HG02973 (cell line): ENCODE results near the gene STH.
"Not testable (repeated sequence)": the region's sequence is repeated elsewhere in the genome, so short reads cannot be mapped to it uniquely, and the experiment has no call there.

ENCODE experiments used
- ATAC-seq: cut with Tn5 transposase; IDR thresholded peaks from one replicate; pipeline ENCODE4 v1.9.1; 2021; ENCODE audit warnings: moderate library complexity; ENCODE audit not compliant: unreplicated experiment

STH gene

GRCh38 chr17:46002311-46002972 is 3.4 kb downstream of the STH start:
- no peak for ATAC-seq

DNA sequence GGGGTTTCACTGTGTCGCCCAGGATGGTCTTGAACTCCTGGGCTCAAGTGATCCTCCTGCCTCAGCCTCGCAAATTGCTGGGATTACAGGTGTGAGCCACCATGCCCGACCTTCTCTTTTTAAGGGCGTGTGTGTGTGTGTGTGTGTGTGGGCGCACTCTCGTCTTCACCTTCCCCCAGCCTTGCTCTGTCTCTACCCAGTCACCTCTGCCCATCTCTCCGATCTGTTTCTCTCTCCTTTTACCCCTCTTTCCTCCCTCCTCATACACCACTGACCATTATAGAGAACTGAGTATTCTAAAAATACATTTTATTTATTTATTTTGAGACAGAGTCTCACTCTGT is 3.9 kb downstream of the STH start:
- no peak for ATAC-seq

DNA sequence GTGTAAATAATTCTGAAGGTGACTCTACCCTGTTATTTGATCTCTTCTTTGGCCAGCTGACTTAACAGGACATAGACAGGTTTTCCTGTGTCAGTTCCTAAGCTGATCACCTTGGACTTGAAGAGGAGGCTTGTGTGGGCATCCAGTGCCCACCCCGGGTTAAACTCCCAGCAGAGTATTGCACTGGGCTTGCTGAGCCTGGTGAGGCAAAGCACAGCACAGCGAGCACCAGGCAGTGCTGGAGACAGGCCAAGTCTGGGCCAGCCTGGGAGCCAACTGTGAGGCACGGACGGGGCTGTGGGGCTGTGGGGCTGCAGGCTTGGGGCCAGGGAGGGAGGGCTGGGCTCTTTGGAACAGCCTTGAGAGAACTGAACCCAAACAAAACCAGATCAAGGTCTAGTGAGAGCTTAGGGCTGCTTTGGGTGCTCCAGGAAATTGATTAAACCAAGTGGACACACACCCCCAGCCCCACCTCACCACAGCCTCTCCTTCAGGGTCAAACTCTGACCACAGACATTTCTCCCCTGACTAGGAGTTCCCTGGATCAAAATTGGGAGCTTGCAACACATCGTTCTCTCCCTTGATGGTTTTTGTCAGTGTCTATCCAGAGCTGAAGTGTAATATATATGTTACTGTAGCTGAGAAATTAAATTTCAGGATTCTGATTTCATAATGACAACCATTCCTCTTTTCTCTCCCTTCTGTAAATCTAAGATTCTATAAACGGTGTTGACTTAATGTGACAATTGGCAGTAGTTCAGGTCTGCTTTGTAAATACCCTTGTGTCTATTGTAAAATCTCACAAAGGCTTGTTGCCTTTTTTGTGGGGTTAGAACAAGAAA is 5.1 kb downstream of the STH start:
- ATAC-seq, result no peak

DNA sequence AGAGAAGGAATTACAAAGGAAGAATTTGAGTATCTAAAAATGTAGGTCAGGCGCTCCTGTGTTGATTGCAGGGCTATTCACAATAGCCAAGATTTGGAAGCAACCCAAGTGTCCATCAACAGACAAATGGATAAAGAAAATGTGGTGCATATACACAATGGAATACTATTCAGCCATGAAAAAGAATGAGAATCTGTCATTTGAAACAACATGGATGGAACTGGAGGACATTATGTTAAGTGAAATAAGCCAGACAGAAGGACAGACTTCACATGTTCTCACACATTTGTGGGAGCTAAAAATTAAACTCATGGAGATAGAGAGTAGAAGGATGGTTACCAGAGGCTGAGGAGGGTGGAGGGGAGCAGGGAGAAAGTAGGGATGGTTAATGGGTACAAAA is 7.0 kb downstream of the STH start:
- not testable (repeated sequence) for ATAC-seq

DNA sequence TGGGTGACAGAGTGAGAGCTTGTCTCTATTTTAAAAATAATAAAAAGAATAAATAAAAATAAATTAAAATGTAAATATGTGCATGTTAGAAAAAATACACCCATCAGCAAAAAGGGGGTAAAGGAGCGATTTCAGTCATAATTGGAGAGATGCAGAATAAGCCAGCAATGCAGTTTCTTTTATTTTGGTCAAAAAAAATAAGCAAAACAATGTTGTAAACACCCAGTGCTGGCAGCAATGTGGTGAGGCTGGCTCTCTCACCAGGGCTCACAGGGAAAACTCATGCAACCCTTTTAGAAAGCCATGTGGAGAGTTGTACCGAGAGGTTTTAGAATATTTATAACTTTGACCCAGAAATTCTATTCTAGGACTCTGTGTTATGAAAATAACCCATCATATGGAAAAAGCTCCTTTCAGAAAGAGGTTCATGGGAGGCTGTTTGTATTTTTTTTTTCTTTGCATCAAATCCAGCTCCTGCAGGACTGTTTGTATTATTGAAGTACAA is 8.5 kb downstream of the STH start:
- ATAC-seq, result no peak

DNA sequence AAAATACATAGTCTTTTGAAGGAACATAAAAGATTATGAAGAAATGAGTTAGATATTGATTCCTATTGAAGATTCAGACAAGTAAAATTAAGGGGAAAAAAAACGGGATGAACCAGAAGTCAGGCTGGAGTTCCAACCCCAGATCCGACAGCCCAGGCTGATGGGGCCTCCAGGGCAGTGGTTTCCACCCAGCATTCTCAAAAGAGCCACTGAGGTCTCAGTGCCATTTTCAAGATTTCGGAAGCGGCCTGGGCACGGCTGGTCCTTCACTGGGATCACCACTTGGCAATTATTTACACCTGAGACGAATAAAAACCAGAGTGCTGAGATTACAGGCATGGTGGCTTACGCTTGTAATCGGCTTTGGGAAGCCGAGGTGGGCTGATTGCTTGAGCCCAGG is 9.5 kb downstream of the STH start:
- no peak for ATAC-seq

DNA sequence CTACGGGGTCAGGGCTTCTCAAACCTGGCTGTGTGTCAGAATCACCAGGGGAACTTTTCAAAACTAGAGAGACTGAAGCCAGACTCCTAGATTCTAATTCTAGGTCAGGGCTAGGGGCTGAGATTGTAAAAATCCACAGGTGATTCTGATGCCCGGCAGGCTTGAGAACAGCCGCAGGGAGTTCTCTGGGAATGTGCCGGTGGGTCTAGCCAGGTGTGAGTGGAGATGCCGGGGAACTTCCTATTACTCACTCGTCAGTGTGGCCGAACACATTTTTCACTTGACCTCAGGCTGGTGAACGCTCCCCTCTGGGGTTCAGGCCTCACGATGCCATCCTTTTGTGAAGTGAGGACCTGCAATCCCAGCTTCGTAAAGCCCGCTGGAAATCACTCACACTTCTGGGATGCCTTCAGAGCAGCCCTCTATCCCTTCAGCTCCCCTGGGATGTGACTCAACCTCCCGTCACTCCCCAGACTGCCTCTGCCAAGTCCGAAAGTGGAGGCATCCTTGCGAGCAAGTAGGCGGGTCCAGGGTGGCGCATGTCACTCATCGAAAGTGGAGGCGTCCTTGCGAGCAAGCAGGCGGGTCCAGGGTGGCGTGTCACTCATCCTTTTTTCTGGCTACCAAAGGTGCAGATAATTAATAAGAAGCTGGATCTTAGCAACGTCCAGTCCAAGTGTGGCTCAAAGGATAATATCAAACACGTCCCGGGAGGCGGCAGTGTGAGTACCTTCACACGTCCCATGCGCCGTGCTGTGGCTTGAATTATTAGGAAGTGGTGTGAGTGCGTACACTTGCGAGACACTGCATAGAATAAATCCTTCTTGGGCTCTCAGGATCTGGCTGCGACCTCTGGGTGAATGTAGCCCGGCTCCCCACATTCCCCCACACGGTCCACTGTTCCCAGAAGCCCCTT is 10.9 kb downstream of the STH start:
- ATAC-seq, result no peak

- ATAC-seq, result no peak
These were observed 11.6 kb downstream of the STH start for GRCh38 chr17:46010597-46011186.

- ATAC-seq, result no peak
These were observed 12.9 kb downstream of the STH start for GRCh38 chr17:46011711-46012505.

DNA sequence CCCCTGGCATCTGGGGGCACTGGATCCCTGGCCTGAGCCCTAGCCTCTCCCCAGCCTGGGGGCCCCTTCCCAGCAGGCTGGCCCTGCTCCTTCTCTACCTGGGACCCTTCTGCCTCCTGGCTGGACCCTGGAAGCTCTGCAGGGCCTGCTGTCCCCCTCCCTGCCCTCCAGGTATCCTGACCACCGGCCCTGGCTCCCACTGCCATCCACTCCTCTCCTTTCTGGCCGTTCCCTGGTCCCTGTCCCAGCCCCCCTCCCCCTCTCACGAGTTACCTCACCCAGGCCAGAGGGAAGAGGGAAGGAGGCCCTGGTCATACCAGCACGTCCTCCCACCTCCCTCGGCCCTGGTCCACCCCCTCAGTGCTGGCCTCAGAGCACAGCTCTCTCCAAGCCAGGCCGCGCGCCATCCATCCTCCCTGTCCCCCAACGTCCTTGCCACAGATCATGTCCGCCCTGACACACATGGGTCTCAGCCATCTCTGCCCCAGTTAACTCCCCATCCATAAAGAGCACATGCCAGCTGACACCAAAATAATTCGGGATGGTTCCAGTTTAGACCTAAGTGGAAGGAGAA is 13.5 kb downstream of the STH start:
- no peak for ATAC-seq

DNA sequence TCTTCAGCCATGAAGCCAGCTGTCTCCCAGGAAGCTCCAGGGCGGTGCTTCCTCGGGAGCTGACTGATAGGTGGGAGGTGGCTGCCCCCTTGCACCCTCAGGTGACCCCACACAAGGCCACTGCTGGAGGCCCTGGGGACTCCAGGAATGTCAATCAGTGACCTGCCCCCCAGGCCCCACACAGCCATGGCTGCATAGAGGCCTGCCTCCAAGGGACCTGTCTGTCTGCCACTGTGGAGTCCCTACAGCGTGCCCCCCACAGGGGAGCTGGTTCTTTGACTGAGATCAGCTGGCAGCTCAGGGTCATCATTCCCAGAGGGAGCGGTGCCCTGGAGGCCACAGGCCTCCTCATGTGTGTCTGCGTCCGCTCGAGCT is 14.1 kb downstream of the STH start:
- ATAC-seq, result no peak

DNA sequence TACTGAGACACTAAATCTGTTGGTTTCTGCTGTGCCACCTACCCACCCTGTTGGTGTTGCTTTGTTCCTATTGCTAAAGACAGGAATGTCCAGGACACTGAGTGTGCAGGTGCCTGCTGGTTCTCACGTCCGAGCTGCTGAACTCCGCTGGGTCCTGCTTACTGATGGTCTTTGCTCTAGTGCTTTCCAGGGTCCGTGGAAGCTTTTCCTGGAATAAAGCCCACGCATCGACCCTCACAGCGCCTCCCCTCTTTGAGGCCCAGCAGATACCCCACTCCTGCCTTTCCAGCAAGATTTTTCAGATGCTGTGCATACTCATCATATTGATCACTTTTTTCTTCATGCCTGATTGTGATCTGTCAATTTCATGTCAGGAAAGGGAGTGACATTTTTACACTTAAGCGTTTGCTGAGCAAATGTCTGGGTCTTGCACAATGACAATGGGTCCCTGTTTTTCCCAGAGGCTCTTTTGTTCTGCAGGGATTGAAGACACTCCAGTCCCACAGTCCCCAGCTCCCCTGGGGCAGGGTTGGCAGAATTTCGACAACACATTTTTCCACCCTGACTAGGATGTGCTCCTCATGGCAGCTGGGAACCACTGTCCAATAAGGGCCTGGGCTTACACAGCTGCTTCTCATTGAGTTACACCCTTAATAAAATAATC is 14.6 kb downstream of the STH start:
- no peak for ATAC-seq

GRCh38 chr17:46019408-46019925 is 20.4 kb downstream of the STH start:
- ATAC-seq, result not testable (repeated sequence)

DNA sequence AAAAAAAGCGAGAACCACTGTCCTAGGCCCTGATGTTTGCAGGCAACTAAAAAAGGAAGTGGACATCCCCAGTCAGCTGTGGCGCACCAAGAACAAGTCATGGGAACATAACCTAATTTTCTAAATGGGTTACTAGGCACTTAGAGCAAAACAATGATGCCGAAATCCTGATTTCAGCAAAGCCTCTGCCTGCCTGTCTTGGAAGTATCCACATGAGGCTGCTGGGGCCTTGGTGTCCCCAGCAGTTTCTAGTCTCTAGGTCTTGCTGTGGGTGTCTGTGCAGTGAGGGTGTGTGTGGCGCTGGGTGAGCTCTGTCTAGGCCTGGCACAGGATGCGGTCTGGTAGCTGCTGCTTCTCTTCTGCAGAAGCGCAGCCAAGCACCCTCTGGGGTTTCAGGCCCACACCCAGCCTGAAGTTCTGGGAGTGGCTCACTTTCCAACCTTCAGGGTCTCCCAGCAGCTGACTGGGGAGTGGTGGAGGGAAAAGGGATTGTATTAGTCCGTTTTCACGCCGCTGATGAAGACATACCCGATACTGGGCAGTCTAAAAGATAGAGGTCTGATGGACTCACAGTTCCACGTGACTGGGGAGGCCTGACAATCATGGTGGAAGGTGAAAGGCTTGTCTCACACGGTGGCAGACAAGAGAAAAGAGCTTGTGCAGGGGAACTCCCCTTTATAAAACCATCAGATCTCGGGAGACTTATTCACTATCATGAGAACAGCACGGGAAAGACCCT is 21.1 kb downstream of the STH start:
- no peak for ATAC-seq

DNA sequence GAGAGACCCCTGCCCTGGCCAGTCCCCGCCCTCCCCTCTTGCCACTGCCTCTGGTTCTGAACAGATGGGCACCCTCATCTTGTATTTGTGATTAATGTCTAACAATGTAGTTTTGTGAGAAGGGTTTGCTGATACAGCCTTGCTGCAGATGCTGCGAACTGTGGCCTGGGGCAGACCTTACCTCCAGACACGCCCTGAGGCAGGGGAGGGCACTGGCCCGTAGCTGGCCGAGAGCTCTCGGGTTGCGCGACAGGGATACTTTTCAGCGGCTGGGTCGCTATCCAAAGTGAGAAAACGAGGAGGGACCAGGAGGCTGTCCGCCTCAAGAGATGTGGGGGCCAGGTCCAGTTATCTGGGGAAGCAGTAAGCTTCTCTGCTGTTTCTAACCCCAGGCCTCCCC is 21.9 kb downstream of the STH start:
- ATAC-seq, result no peak

DNA sequence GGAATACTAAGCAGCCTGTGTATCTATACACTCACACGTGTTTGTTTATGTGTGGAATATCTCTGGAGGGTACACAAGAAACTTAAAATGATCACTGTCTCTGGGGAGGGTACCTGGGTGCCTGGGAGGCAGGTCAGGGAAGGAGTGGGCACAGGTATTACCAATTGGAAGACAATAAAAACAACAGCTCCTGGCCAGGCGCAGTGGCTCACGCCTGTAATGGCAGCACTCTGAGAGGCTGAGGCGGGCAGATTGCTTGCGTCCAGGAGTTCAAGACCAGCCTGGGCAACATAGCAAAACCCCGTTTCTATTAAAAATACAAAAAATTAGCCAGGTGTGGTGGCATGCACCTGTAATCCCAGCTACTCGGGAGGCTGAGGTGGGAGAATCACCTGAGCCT is 24.3 kb downstream of the STH start:
- not testable (repeated sequence) for ATAC-seq

GRCh38 chr17:46023783-46024388 is 24.8 kb downstream of the STH start:
- no peak for ATAC-seq

GRCh38 chr17:46024590-46024989 is 25.5 kb downstream of the STH start:
- ATAC-seq, result no peak
